ENCODE data around the gene RNF207. TPM values are rescaled to one million over a fixed set of nuclear protein-coding genes. Genes with fewer than 3 reads are reported as not detected.

The RNF207 gene
- total RNA-seq, 1 donor from 2014 or later, result 32.1 TPM

Other genes starting within 250 kb of the RNF207 start
- 7.5 and 8.8 TPM in 2 replicates for gene NPHP4, start 213.7 kb upstream of the RNF207 start, total RNA-seq
- 0.72 and 3.3 TPM in 2 replicates for gene KCNAB2, start 160.2 kb upstream of the RNF207 start, total RNA-seq
- gene CHD5, start 25.8 kb upstream of the RNF207 start, total RNA-seq, result under 0.01 TPM in 1 of 2 replicates, not detected in the other
- gene RPL22, start 6.5 kb upstream of the RNF207 start, total RNA-seq, result 202 and 341 TPM in 2 replicates
- 75.0 and 119 TPM in 2 replicates for gene ICMT, start 29.8 kb downstream of the RNF207 start, total RNA-seq
- not detected in 2 replicates for gene HES3, start 38.1 kb downstream of the RNF207 start, total RNA-seq
- gene GPR153, start 55.0 kb downstream of the RNF207 start, total RNA-seq, result 2.2 and 6.4 TPM in 2 replicates
- gene ACOT7, start 187.6 kb downstream of the RNF207 start, total RNA-seq, result 80.3 and 82.0 TPM in 2 replicates
- gene HES2, start 213.8 kb downstream of the RNF207 start, total RNA-seq, result 3.0 and 6.2 TPM in 2 replicates
- not detected in 2 replicates for gene ESPN, start 218.7 kb downstream of the RNF207 start, total RNA-seq